A549 (cell line): ENCODE measurements around the gene TPH1.

Source experiments
- EHMT2 ChIP-seq: fragments of 200-600 bp; sonication (generic); IDR thresholded peaks from 2 replicates; pipeline ENCODE4 v1.6.1; 2016; ENCODE audit warnings: antibody characterized with exemption, low read depth, mild to moderate bottlenecking, moderate library complexity
- KDM1A ChIP-seq: fragments of 200-600 bp; sonication (generic); IDR thresholded peaks from 2 replicates; pipeline ENCODE4 v1.6.1; 2016; ENCODE audit warnings: low read depth, mild to moderate bottlenecking
- MAX ChIP-seq: IDR thresholded peaks from 2 replicates; pipeline ENCODE4 v1.6.1; 2012
- POLR2A ChIP-seq: IDR thresholded peaks from 2 replicates; pipeline ENCODE4 v1.6.1; 2012; ENCODE audit warnings: mild to moderate bottlenecking, low read length

GRCh38 chr11:18010121-18010670, 35.9 kb downstream of the TPH1 start:
- TF ChIP-seq EHMT2 (no peak), KDM1A (0 out of 2 replicates have a peak, but pooled peaks have one; percentile 58), MAX (no peak), POLR2A (no peak)
